Activated CD4-positive, alpha-beta T cell treated with anti-CD3 and anti-CD28 coated beads for 48 hours (primary cell): ENCODE measurements around the gene CEP55.

Experiments used
- DNase-seq: peaks from one replicate; pipeline ENCODE4 v3.0.0-alpha.2; 2020

CEP55 gene

DNA sequence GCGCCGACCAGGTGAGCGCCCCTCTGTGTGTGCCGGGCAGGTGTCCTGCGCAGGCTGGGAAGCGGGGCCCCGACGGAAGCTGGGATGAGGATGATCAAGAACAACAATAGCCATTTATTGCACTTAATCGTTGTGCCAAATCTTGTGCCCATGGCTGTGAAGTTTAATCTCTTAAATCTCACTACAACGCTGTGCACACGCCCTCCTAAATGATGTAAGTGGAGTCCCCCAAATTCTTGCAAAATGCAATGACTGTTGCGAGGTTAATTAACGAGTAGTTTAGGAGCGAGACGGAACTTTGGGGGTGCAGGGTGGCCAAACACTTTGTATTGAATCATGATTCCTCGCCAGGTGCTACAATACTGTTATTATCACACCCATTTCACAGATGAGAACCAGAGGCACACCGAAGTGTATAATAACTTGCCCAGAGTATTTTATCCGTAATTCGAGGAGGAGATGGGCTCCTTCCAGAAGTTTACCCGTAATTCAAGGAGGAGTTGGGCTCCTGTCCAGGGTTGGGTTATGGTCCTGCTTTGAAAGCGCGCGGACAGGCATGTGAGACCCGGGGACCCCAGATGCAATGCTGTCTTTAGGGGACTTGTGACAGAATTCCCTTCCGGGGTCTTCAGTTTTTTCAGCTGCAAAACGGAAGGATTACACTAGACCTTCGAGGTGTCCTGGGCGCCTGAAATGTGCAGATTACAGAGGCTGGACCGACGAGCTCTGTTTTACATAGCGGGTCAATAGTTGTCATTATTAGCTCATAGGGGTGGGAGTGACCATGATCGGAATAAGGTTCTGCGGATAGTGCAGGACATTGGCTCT, 71.1 kb downstream of the CEP55 start:
- DNase-seq, result no peak

DNA sequence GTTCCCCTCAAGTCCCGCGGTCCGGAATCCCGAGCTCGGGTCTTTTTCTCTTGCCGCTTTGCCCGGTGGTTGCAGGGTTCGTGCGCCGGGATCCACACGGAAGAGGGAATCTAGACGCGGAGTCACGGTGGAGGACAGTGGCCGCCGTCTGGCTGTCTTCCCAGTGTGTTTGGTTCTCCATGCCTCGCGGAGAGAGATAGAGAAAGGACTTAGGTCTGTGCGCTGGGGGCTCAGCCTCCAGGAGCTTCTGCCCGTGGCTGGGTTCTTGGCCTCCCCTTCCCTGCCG, 71.6 kb downstream of the CEP55 start:
- no peak for DNase-seq

DNA sequence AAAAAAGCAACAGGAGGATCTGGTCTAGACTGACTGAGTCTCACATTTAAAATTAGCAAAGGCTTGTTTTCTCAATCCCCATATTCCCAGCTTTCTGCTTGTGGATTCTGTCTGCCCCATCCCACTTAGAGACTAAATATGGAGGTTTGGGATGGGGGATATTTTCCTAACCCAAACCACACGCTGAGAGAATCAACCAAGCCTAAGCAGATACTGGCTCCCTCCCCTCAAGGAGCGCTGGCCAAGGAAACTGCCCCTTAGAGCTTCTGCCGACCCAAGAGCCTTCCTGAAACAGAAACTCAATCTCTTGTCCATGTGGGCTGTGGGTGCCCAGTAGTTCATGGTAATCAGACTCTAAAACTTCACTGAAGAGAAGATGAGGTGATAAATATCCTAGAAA, 74.0 kb downstream of the CEP55 start:
- no peak for DNase-seq

DNA sequence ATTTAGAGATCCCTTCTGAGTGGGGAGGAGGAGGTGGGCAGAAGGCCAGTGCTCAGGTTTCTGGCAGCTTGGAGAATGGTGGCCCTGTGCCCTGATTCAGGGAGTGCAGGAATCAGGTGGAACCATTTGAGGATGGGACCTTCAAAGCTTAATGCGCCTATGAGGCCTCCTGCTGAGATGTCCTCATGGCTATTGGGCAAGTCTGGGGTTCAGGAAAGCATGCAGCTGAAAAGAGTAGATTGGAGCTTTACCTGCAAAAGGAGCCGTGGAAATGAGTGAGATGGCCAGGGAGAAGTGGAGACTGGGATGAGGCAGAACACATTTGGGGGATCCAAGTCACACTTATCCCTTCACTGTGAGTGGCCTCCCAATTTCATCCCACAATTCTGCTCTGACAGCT, 76.2 kb downstream of the CEP55 start:
- DNase-seq, result no peak

DNA sequence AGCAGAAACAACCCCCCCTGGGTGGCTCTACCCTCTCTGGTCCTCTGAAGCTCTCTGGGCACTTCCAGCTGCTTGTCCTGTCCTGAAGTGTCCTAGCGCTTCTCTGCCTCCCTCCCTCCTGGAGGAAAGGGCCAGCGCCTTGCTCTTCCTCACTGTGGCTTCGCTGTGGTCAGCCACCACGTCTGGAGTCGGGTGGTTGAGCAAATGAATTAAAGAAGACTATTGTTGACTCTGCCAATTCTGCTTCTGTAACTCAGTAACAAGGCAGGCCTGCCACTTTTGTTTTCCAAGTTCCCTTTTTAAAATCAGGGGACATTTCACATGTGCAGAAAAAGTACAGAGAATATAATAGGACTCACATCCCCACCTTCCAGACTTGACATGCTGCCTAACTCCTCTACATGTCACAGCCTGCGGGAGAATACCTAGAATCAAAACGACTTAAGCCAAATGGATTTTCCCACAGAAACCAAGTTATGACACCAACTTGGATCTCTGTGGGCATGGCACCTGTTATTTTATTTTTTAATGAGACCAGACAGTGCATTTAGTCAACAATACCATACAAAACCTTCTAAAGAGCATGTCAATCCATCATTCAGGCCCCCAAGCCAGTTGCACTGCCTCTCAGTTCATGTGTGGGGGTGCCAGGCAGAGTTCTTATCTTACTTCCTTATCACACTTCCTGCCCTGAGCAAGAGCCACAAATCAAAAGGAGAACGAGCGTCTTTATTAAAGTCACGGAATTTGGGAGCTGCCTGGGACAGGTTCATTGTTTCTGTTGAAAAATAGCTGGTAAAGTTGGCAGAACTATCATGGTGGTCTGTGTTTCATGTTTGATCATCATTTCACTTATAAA, 76.9 kb downstream of the CEP55 start:
- DNase-seq, result no peak

DNA sequence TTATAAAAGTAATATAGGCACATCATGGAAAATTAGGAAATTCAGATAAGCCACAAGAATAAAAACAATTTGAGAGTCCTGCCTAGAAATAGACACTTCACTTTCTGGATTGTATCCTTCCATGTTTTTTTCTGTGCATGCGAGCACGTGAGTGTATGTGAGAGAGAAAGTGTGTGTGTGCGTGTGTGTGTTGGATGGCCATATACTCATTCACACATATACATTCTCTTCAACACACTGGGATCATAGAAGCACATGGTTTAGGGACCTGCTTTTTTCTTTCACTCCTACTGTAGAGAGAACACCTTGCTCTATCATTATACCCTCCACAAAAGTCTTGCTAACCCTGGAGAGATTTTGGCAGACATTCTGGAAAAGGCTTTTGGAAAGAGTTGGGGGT, 77.5 kb downstream of the CEP55 start:
- DNase-seq, result no peak

DNA sequence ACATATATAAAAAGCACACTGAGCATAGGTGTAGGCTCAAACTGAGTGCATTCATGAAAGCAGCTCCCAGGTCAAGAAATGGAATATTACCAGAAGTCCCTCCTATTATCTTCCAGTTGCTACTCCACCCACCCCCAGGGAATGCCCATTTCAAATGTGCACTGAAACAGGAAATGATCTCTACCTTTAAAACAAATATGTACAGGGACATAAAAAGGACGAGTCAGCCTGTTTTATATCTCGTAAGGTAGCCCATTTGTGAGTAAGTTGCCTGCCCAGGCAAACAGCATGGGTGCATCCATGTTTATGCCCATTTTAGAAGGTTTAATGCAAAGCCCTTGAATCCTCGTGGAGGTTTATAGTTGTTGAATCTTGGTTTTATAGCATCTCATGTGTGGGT, 80.5 kb downstream of the CEP55 start:
- DNase-seq, result no peak

DNA sequence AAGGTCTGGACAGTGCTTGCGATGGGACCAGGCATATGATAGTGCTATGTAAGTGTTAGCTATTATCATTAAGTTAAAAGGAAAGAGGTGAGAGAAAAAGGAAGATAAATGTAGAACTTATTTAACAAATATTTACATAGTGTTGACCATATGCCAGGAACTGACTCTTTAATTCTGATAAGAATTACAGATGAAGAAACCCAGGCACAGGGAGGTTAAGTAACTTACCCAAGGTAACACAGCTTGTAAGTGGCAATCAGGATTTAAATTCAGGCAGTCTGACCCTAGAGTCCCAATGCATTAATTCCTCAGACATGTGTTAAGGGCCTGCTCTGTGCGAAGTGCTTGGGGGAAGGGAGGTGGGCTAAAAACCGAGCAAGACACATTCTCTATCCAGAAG, 81.2 kb downstream of the CEP55 start:
- no peak for DNase-seq
